Panc1 (cell line): ENCODE data around the gene MAP3K14.

Experiments
- CTCF ChIP-seq: fragments of 450-650 bp; IDR thresholded peaks from 2 replicates; pipeline ENCODE4 v1.5.1; 2017; ENCODE audit warnings: mild to moderate bottlenecking
- POLR2AphosphoS5 ChIP-seq: IDR thresholded peaks from 2 replicates; pipeline ENCODE4 v1.6.1; 2012; ENCODE audit warnings: mild to moderate bottlenecking, low read depth, low read length, moderate library complexity
- REST ChIP-seq, 2 experiments: IDR thresholded peaks; 2 replicates each; pipeline ENCODE4 v1.6.1; 2011 to 2012; ENCODE audit warnings: low read depth in 2 of 2, control low read depth in 1 of 2, low read length in 1 of 2, mild to moderate bottlenecking in 1 of 2, moderate library complexity in 1 of 2; ENCODE audit not compliant: insufficient read depth in 1 of 2
- SIN3A ChIP-seq: IDR thresholded peaks from 2 replicates; pipeline ENCODE4 v1.6.1; 2012; ENCODE audit warnings: low read depth, mild to moderate bottlenecking, low read length, moderate library complexity, borderline replicate concordance; ENCODE audit not compliant: insufficient read depth

- TF ChIP-seq POLR2AphosphoS5 (no peak), CTCF (no peak), REST (IDR thresholded peaks at IDR 0.05; ENCODE audit: insufficient read depth in 1 of 2, low read depth in 2 of 2, low read length in 1 of 2) (no peak), SIN3A (no peak)
Observed at GRCh38 chr17:45223539-45224528, 93.0 kb downstream of the MAP3K14 start.
